Keratinocyte (primary cell): ENCODE results near the gene EMX1. TPM values are rescaled to one million over a fixed set of nuclear protein-coding genes. Genes with fewer than 3 reads are reported as not detected.

Experiments used
- DNase-seq: peaks from one replicate; pipeline ENCODE4 v3.0.0-alpha.2; 2011; ENCODE audit warnings: low read depth, missing footprints, low spot score
- FAIRE-seq: peaks from 2 replicates; lab custom pipeline; 2011; peaks lifted over from hg19 to GRCh38; lab: Jason Lieb, UNC
- H2AFZ ChIP-seq: 2 replicates; pipeline ENCODE4 v1.6.0; 2012; ENCODE audit warnings: low read length, control low read depth, inconsistent platforms; ENCODE audit not compliant: control insufficient read depth
- H3K27ac ChIP-seq: 2 replicates; pipeline ENCODE4 v1.5.1; 2011; ENCODE audit warnings: low read length; ENCODE audit not compliant: control insufficient read depth, insufficient read depth
- H3K27me3 ChIP-seq: 3 replicates; pipeline ENCODE4 v1.6.0; 2011; ENCODE audit warnings: low read length; ENCODE audit not compliant: control insufficient read depth, insufficient read depth; ENCODE audit errors: extremely low read depth
- H3K36me3 ChIP-seq, 2 experiments: 2 replicates in 1 of 2; 3 replicates in 1 of 2; pipeline ENCODE4 v1.5.1; 2011; ENCODE audit warnings: low read length in 2 of 2, mild to moderate bottlenecking in 1 of 2; ENCODE audit not compliant: control insufficient read depth in 2 of 2, insufficient read depth in 2 of 2; ENCODE audit errors: extremely low read depth in 1 of 2
- H3K4me1 ChIP-seq: 3 replicates; pipeline ENCODE4 v1.5.1; 2011; ENCODE audit warnings: low read length; ENCODE audit not compliant: control insufficient read depth, insufficient read depth; ENCODE audit errors: extremely low read depth
- H3K4me2 ChIP-seq: 3 replicates; pipeline ENCODE4 v1.6.0; 2011; ENCODE audit warnings: low read depth, low read length; ENCODE audit not compliant: control insufficient read depth, insufficient read depth; ENCODE audit errors: extremely low read depth
- H3K4me3 ChIP-seq, 3 experiments: fragments of 200-600 bp in 1 of 3; sonication (generic) in 1 of 3; 2 replicates in 2 of 3; 3 replicates in 1 of 3; pipeline ENCODE4 v1.5.1; 2011 to 2016; ENCODE audit warnings: low read length in 3 of 3, mild to moderate bottlenecking in 3 of 3, control low read depth in 2 of 3, inconsistent platforms in 1 of 3, low read depth in 1 of 3, mixed read lengths in 1 of 3, mixed run types in 1 of 3, moderate library complexity in 1 of 3; ENCODE audit not compliant: control insufficient read depth in 2 of 3, insufficient read depth in 2 of 3; ENCODE audit errors: extremely low read depth in 1 of 3
- H3K79me2 ChIP-seq: 2 replicates; pipeline ENCODE4 v1.6.0; 2012; ENCODE audit warnings: low read length; ENCODE audit not compliant: control insufficient read depth, insufficient read depth
- H3K9ac ChIP-seq: 3 replicates; pipeline ENCODE4 v1.6.0; 2011; ENCODE audit warnings: low read length; ENCODE audit not compliant: control insufficient read depth, insufficient read depth; ENCODE audit errors: extremely low read depth
- H3K9me1 ChIP-seq: 3 replicates; pipeline ENCODE4 v1.6.0; 2011; ENCODE audit warnings: low read length; ENCODE audit not compliant: control insufficient read depth, insufficient read depth; ENCODE audit errors: extremely low read depth
- H3K9me3 ChIP-seq: 2 replicates; pipeline ENCODE4 v1.5.1; 2012; ENCODE audit warnings: low read depth, low read length; ENCODE audit not compliant: control insufficient read depth
- H4K20me1 ChIP-seq: 3 replicates; pipeline ENCODE4 v1.6.0; 2011; ENCODE audit warnings: low read length; ENCODE audit not compliant: control insufficient read depth, insufficient read depth; ENCODE audit errors: extremely low read depth
- CTCF ChIP-seq, 3 experiments: IDR thresholded peaks in 1 of 3; conservative IDR thresholded peaks in 1 of 3; optimal IDR thresholded peaks in 1 of 3; 2 replicates in 2 of 3; 3 replicates in 1 of 3; pipeline versions ENCODE3 to v1.5.1; 2011; ENCODE audit warnings: low read length in 3 of 3, mild to moderate bottlenecking in 3 of 3, moderate library complexity in 2 of 3, control low read depth in 1 of 3, inconsistent platforms in 1 of 3; ENCODE audit not compliant: insufficient read depth in 2 of 3; ENCODE audit errors: extremely low read depth in 1 of 3
- EZH2 ChIP-seq: IDR thresholded peaks from one replicate; pipeline ENCODE4 v1.6.1; 2012; ENCODE audit warnings: inconsistent platforms, mild to moderate bottlenecking, low read length, moderate library complexity
- dilution Hi-C: fragments of 300-500 bp; cut with MboI; formaldehyde crosslinking; loops from one replicate; pipeline ENCODE4 v1.7.0; 2020; ENCODE audit warnings: low sequenced_read_pairs; ENCODE audit not compliant: extremely low pct_ligation_motif_present
- polyA plus RNA-seq, 5 experiments: library from polyadenylated mRNA; depleted of rRNA in 3 of 5; stranded (reverse) in 3 of 5; stranded (forward) in 1 of 5; unstranded in 1 of 5; fragments of >200 nt; gene quantifications; 1 replicate in 1 of 5; 2 replicates in 3 of 5; 3 replicates in 1 of 5; pipeline versions ENCODE4 v1.2.1 to v1.2.3, GENCODE V29; 2011 to 2012; ENCODE audit warnings: missing spikeins in 2 of 5, low read depth in 1 of 5, low replicate concordance in 1 of 5

Gene EMX1
- polyA plus RNA-seq, 1 donor (not counting 4 experiments of a cell fraction or from before 2014, with no cell fraction given), result not detected

GRCh38 chr2:72979896-72980295 is 62.6 kb downstream of the EMX1 start:
- Histone ChIP-seq H3K9me1 (no peaks in the 10 kb centered on the region), H3K9ac (no peak overlapping the region), H3K27ac (no peak overlapping the region), H3K36me3 (peaks cover 0 to 1% of the 10 kb centered on the region in 2 experiments), H2AFZ (no peak overlapping the region), H3K4me1 (peaks cover 6% of the 10 kb centered on the region), H4K20me1 (no peaks in the 10 kb centered on the region), H3K9me3 (no peaks in the 10 kb centered on the region), H3K27me3 (no peaks in the 10 kb centered on the region), H3K4me3 (no peak overlapping the region), H3K4me2 (no peak overlapping the region), H3K79me2 (no peaks in the 10 kb centered on the region)
- dilution Hi-C loops, result no loop called here
- FAIRE-seq (no peak), DNase-seq (no peak)
- TF ChIP-seq CTCF (optimal IDR thresholded peaks at IDR 0.05 in 1 of 3, IDR thresholded peaks at IDR 0.05 in 1 of 3, conservative IDR thresholded peaks at IDR 0.05 in 1 of 3; ENCODE audit: extremely low read depth in 1 of 3, insufficient read depth in 2 of 3, low read length in 3 of 3), result no peak
- TF ChIP-seq EZH2, result no peak

GRCh38 chr2:72980535-72981217 is 63.4 kb downstream of the EMX1 start:
- Histone ChIP-seq H3K9me1 (no peaks in the 10 kb centered on the region), H4K20me1 (no peaks in the 10 kb centered on the region), H3K36me3 (no peaks in the 10 kb centered on the region), H3K9ac (no peak overlapping the region), H3K27ac (no peak overlapping the region), H3K9me3 (no peaks in the 10 kb centered on the region), H3K4me1 (peaks cover 6% of the 10 kb centered on the region), H3K27me3 (no peaks in the 10 kb centered on the region), H2AFZ (no peak overlapping the region), H3K4me2 (no peak overlapping the region), H3K79me2 (no peaks in the 10 kb centered on the region), H3K4me3 (no peak overlapping the region)
- DNase-seq, result peak; percentile 42
- FAIRE-seq, result no peak
- no peak for TF ChIP-seq EZH2
- TF ChIP-seq CTCF (optimal IDR thresholded peaks at IDR 0.05 in 1 of 3, IDR thresholded peaks at IDR 0.05 in 1 of 3, conservative IDR thresholded peaks at IDR 0.05 in 1 of 3; ENCODE audit: extremely low read depth in 1 of 3, insufficient read depth in 2 of 3, low read length in 3 of 3), result no peak
- dilution Hi-C loops, result no loop called here
